Heart left ventricle (tissue), 13 donors: ENCODE data around the gene OSBPL7.

ENCODE experiments used
- CTCF ChIP-seq, 12 donors: fragments of 200-600 bp; sonication (generic) in 4 of 12; IDR thresholded peaks; one replicate each; pipeline versions ENCODE4 v1.5.0 to v1.8.0; 2018 to 2022; ENCODE audit warnings: antibody characterized with exemption in 12 of 12, mild to moderate bottlenecking in 5 of 12
- POLR2A ChIP-seq, 2 donors: fragments of 450-650 bp; IDR thresholded peaks; one replicate each; pipeline ENCODE4 v1.6.1; 2017; ENCODE audit warnings: antibody characterized with exemption in 2 of 2, mild to moderate bottlenecking in 2 of 2, moderate library complexity in 2 of 2
- donor health status: ischemic (EF 13 %, LVEDD 7.1; RV severe dilation, severe dysfunction).
- donor health status: DM: no; HTN: yes; CAD: no.
- donor health status: DM: no; HTN: no; CAD: no.
- donor health status: ischemic (EF 25% LVEDD 6.9; RV normal size, moderate dysfunction).
- donor health status: ischemic (EF 25% LVEDD 5.7; RV mildly dilated, moderate dysfunction).
- donor health status: ischemic (EF 35%, LVEDD 5.7; RV mildly dilated, moderate dysfunction).
- donor health status: nonischemic (EF 11% LVEDD 7.7; RV severe dilation, severe dysfunction).
- donor health status: DM: yes; HTN: yes; CAD: no.
- donor health status: PGD.
- donor health status: ischemic (EF 29% LVEDD 5.4; RV normal size, mild dysfunction).
- donor health status: nonischemic (EF 23%, LVEDD 6.1; RV moderate dilation, normal function).

- TF ChIP-seq CTCF (IDR thresholded peaks at IDR 0.05) (no peak), POLR2A (IDR thresholded peaks at IDR 0.05) (no peak)
These were observed 30.7 kb upstream of the OSBPL7 start for GRCh38 chr17:47852113-47852949.
